ENCODE measurements around the gene KDM6B.

The KDM6B gene

DNA sequence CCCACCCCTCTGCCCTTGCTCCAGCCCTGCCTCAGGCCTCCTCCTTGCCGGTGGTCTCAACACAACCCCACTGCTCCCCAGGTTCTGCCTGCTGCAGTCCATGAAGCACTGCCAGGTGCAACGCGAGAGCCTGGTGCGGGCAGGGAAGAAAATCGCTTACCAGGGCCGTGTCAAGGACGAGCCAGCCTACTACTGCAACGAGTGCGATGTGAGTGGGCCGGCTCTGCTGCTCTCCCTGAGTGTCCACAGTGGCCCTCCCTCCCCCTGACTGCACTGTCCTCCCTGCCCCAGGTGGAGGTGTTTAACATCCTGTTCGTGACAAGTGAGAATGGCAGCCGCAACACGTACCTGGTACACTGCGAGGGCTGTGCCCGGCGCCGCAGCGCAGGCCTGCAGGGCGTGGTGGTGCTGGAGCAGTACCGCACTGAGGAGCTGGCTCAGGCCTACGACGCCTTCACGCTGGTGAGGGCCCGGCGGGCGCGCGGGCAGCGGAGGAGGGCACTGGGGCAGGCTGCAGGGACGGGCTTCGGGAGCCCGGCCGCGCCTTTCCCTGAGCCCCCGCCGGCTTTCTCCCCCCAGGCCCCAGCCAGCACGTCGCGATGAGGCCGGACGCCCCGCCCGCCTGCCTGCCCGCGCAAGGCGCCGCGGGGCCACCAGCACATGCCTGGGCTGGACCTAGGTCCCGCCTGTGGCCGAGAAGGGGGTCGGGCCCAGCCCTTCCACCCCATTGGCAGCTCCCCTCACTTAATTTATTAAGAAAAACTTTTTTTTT is 19.1 kb downstream of the KDM6B start:
- Histone ChIP-seq H3K4me1 (ENCODE audit: low read length) (peaks cover 34% of the 10 kb centered on the region), H3K27me3 (ENCODE audit: low read depth, low read length) (no peaks in the 10 kb centered on the region), H2AFZ (ENCODE audit: low read depth, low read length) (no peak overlapping the region), H3K9me3 (ENCODE audit: insufficient read depth, low read length) (no peaks in the 10 kb centered on the region), H3K79me2 (ENCODE audit: low read length) (peaks cover 15% of the 10 kb centered on the region), H3K4me3 (ENCODE audit: low read length) (no peak overlapping the region), H3K4me2 (ENCODE audit: low read length) (no peak overlapping the region), H3K36me3 (replicated peaks; ENCODE audit: low read depth, low read length) (peaks cover 33% of the 10 kb centered on the region), H4K20me1 (ENCODE audit: insufficient read depth, low read length) (peaks cover 18% of the 10 kb centered on the region), H3K27ac (ENCODE audit: low read length) (no peak overlapping the region), H3K9ac (ENCODE audit: low read length) (no peak overlapping the region)
- TF ChIP-seq, protein P1, sequence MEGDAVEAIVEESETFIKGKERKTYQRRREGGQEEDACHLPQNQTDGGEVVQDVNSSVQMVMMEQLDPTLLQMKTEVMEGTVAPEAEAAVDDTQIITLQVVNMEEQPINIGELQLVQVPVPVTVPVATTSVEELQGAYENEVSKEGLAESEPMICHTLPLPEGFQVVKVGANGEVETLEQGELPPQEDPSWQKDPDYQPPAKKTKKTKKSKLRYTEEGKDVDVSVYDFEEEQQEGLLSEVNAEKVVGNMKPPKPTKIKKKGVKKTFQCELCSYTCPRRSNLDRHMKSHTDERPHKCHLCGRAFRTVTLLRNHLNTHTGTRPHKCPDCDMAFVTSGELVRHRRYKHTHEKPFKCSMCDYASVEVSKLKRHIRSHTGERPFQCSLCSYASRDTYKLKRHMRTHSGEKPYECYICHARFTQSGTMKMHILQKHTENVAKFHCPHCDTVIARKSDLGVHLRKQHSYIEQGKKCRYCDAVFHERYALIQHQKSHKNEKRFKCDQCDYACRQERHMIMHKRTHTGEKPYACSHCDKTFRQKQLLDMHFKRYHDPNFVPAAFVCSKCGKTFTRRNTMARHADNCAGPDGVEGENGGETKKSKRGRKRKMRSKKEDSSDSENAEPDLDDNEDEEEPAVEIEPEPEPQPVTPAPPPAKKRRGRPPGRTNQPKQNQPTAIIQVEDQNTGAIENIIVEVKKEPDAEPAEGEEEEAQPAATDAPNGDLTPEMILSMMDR (IDR thresholded peaks at IDR 0.05; ENCODE audit: low read depth, low read length) = no peak
- no peak for TF ChIP-seq EZH2phosphoT487 (IDR thresholded peaks at IDR 0.05; ENCODE audit: low read depth)

DNA sequence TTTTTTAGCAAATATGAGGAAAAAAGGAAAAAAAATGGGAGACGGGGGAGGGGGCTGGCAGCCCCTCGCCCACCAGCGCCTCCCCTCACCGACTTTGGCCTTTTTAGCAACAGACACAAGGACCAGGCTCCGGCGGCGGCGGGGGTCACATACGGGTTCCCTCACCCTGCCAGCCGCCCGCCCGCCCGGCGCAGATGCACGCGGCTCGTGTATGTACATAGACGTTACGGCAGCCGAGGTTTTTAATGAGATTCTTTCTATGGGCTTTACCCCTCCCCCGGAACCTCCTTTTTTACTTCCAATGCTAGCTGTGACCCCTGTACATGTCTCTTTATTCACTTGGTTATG is 19.6 kb downstream of the KDM6B start:
- no peaks in the 10 kb centered on the region for H3K9me3 ChIP-seq (ENCODE audit: insufficient read depth, low read length)
- H3K4me2 ChIP-seq (ENCODE audit: low read length) = no peak overlapping the region
- no peaks in the 10 kb centered on the region for H3K27me3 ChIP-seq (ENCODE audit: low read depth, low read length)
- H3K4me1 ChIP-seq (ENCODE audit: low read length) = peaks cover 35% of the 10 kb centered on the region
- H4K20me1 ChIP-seq (ENCODE audit: insufficient read depth, low read length) = peaks cover 18% of the 10 kb centered on the region
- H3K27ac ChIP-seq (ENCODE audit: low read length) = no peak overlapping the region
- peaks cover 17% of the 10 kb centered on the region for H3K79me2 ChIP-seq (ENCODE audit: low read length)
- H3K9ac ChIP-seq (ENCODE audit: low read length) = no peak overlapping the region
- TF ChIP-seq EZH2phosphoT487 (IDR thresholded peaks at IDR 0.05; ENCODE audit: low read depth) = no peak
- TF ChIP-seq, protein P1 (IDR thresholded peaks at IDR 0.05; ENCODE audit: low read depth, low read length) = no peak
- H3K4me3 ChIP-seq (ENCODE audit: low read length) = no peak overlapping the region
- H3K36me3 ChIP-seq (replicated peaks; ENCODE audit: low read depth, low read length) = peaks cover 33% of the 10 kb centered on the region
- no peak overlapping the region for H2AFZ ChIP-seq (ENCODE audit: low read depth, low read length)

DNA sequence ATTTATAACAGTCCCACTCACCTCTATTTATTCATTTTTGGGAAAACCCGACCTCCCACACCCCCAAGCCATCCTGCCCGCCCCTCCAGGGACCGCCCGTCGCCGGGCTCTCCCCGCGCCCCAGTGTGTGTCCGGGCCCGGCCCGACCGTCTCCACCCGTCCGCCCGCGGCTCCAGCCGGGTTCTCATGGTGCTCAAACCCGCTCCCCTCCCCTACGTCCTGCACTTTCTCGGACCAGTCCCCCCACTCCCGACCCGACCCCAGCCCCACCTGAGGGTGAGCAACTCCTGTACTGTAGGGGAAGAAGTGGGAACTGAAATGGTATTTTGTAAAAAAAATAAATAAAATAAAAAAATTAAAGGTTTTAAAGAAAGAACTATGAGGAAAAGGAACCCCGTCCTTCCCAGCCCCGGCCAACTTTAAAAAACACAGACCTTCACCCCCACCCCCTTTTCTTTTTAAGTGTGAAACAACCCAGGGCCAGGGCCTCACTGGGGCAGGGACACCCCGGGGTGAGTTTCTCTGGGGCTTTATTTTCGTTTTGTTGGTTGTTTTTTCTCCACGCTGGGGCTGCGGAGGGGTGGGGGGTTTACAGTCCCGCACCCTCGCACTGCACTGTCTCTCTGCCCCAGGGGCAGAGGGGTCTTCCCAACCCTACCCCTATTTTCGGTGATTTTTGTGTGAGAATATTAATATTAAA is 20.2 kb downstream of the KDM6B start:
- Histone ChIP-seq H4K20me1 (ENCODE audit: insufficient read depth, low read length) (peaks cover 18% of the 10 kb centered on the region), H3K27ac (ENCODE audit: low read length) (no peak overlapping the region), H3K9me3 (ENCODE audit: insufficient read depth, low read length) (no peaks in the 10 kb centered on the region), H3K4me2 (ENCODE audit: low read length) (no peak overlapping the region), H2AFZ (ENCODE audit: low read depth, low read length) (no peak overlapping the region), H3K79me2 (ENCODE audit: low read length) (peaks cover 20% of the 10 kb centered on the region), H3K4me3 (ENCODE audit: low read length) (no peak overlapping the region), H3K9ac (ENCODE audit: low read length) (no peak overlapping the region), H3K36me3 (replicated peaks; ENCODE audit: low read depth, low read length) (peaks cover 33% of the 10 kb centered on the region), H3K4me1 (ENCODE audit: low read length) (peaks cover 38% of the 10 kb centered on the region), H3K27me3 (ENCODE audit: low read depth, low read length) (no peaks in the 10 kb centered on the region)
- TF ChIP-seq, protein P1 (IDR thresholded peaks at IDR 0.05; ENCODE audit: low read depth, low read length) = no peak
- TF ChIP-seq EZH2phosphoT487 (IDR thresholded peaks at IDR 0.05; ENCODE audit: low read depth) = no peak

DNA sequence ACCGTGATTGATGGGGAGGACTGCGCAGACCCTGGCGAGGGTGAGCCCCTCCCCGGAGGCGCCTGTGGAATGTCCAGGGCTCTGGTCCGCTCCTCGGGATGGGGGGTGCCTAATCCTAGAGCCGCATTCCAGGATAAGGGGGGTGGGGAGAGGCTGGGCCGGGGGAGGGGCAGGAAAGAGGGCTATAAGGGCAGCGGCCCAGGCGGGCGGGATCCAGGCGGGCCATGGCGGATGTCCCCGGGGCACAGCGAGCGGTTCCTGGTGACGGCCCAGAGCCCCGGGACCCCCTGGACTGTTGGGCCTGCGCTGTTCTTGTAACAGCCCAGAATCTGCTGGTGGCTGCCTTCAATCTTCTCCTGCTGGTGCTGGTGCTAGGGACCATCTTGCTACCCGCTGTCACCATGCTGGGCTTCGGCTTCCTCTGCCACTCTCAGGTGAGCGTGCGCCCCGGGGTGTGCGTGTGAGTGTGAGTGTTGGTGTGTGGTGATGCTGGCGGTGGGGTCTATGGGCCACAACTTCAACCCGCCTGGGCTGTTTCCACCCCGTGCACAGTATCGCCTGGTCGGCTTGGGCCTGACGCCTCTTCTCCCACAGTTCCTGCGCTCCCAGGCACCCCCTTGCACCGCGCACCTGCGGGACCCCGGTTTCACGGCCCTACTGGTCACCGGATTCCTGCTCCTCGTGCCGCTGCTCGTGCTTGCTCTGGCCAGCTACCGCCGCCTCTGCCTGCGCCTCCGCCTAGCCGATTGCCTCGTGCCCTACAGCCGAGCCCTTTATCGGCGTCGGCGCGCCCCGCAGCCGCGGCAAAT is 21.0 kb downstream of the KDM6B start, which contains the start of gene TMEM88:
TSS of gene TMEM88 (plus strand) at position 216 of the 809 bp plus-strand sequence. CDS start at position 225, 9 bp downstream.
- H2AFZ ChIP-seq (ENCODE audit: low read depth, low read length) = no peak within 1 kb of the TSS
- no peaks in the 10 kb centered on the region for H3K9me3 ChIP-seq (ENCODE audit: insufficient read depth, low read length)
- peak within 1 kb of the TSS; percentile 96 for H3K4me2 ChIP-seq (ENCODE audit: low read length)
- TF ChIP-seq, protein P1 (IDR thresholded peaks at IDR 0.05; ENCODE audit: low read depth, low read length) = no peak
- TF ChIP-seq EZH2phosphoT487 (IDR thresholded peaks at IDR 0.05; ENCODE audit: low read depth) = no peak
- H3K9ac ChIP-seq (ENCODE audit: low read length) = no peak within 1 kb of the TSS
- no peaks in the 10 kb centered on the region for H3K27me3 ChIP-seq (ENCODE audit: low read depth, low read length)
- peaks cover 31% of the 10 kb centered on the region for H3K36me3 ChIP-seq (replicated peaks; ENCODE audit: low read depth, low read length)
- H3K27ac ChIP-seq (ENCODE audit: low read length) = no peak within 1 kb of the TSS
- H3K79me2 ChIP-seq (ENCODE audit: low read length) = peaks cover 20% of the 10 kb centered on the region
- peaks cover 31% of the 10 kb centered on the region for H3K4me1 ChIP-seq (ENCODE audit: low read length)
- peak within 1 kb of the TSS; percentile 90 for H3K4me3 ChIP-seq (ENCODE audit: low read length)
- H4K20me1 ChIP-seq (ENCODE audit: insufficient read depth, low read length) = peaks cover 15% of the 10 kb centered on the region
